Measurements from ENCODE around the gene HOXB1. TPM values are rescaled to one million over a fixed set of nuclear protein-coding genes. Genes with fewer than 3 reads are reported as not detected.

Gene HOXB1
- total RNA-seq, 2 donors from 2014 or later: not detected

DNA sequence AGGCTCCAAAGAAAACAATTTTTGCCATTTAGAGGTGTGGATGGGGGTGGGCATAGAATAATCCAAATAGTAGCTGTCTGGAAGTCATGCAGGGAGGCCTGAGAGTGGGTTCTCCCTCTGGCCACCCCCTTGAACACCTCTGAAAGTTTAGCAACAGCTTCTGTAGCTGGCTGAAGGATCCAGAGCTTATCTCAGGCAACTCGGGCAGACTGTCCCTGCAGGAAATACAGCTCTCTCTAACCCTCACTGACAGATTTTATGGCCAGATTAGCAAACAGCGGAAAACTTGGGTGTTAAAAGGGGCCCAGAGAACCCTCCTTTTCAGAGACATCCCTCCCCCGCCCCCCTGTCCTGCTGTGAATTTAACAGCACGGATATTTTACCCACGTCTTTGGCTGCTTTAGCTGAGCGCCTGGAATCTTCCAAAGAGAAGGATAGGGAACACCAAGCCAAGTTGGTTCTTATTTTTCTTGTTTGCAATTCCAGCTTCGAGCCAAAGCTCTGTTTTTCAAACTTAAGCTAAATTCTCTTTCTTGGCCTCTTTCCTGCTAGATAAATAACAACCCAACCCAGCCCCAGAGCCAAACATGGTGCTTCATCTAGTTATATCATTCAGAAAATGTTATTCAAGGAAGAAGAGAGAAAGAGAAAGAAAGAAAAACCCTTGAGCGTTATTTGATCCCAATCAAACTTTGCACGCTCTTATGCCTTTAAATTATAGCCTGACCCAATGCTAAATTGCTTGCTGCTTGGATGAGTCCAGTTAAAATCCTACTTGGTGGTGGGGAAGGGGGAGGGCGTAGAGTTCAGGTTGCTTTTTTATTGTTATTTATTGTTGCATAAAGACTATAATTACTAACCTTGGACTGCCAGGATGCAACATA, 16.4 kb upstream of the HOXB1 start:
- Mint-ChIP-seq H3K4me1 (ENCODE audit: low read depth) (peaks cover 42% of the 10 kb centered on the region), H3K27me3 (ENCODE audit: low read depth) (no peaks in the 10 kb centered on the region), H3K36me3 (ENCODE audit: insufficient read depth in 2 of 2) (peaks cover 4 to 8% of the 10 kb centered on the region in 2 donors), H3K4me3 (peak overlapping the region; percentile 90 to 96), H3K9me3 (no peaks in the 10 kb centered on the region), H3K27ac (peak overlapping the region; percentile 87)
- no peak for DNase-seq
- no peak for ATAC-seq (replicated peaks in 1 of 2)

DNA sequence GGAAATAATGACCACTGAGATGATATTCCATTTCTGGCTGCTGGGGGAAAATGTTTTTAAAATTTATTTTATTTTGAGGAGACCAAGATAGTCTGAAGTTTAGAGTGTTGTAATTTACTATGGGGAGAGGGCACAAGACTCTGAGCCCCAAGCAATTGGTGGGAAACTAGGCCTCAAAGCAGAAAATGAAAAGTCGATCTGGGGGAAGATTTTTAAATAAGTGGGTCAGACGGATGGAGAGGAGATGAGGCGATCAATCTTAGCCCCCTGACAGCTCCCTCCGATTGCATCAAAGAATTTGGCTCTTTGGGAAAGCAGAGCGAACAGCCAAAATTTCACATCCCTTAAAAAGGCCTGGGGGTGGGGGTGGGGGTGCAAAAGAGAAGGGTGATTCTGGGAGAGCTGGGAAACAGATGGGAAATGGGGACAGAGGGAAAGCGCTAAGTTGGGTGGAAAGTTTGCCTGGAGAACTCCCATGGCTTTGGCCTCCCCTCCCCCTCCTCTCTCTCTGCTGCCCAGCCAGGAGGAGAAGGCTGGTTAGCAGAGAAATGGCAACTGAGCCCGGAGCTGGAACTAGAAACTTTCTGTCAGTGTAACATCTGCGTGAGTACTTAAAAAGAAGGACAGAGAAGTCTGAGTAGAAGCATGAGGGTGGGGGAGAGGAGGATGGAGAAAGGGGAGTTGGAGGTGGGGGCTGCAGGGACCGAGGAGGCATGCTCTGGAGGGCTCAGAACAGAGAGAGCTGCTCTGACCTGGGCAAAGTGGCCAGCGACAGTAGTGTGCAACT, 15.5 kb upstream of the HOXB1 start:
- Mint-ChIP-seq H3K9me3 (no peaks in the 10 kb centered on the region), H3K4me1 (ENCODE audit: low read depth) (peaks cover 47% of the 10 kb centered on the region), H3K27ac (peak overlapping the region; percentile 47), H3K4me3 (peak overlapping the region; percentile 90 to 96), H3K36me3 (ENCODE audit: insufficient read depth in 2 of 2) (peaks cover 8 to 10% of the 10 kb centered on the region in 2 donors), H3K27me3 (ENCODE audit: low read depth) (no peaks in the 10 kb centered on the region)
- DNase-seq (no peak), ATAC-seq (replicated peaks in 1 of 2) (no peak)

DNA sequence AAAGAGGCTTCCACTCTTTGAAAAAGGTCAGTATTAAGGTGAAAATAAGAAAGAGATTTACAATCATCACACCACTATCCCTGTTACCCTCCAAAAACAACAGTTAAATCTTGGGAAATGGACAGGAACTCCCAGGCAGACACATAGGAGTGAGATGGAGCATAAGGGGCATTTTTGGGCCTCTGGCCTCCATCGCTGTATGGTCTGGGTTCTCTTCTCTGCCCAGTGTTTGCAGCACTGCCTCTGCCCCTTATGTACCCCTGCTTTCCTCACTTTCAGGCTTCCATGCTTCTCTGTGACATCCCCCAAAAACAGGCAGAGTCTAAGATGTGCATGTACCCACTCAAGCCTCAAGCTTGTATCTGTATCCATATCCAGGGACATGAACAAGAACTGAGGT, 14.7 kb upstream of the HOXB1 start:
- Mint-ChIP-seq H3K4me1 (ENCODE audit: low read depth) (peaks cover 52% of the 10 kb centered on the region), H3K27ac (peak overlapping the region; percentile 55), H3K4me3 (peak overlapping the region; percentile 90 to 96), H3K36me3 (ENCODE audit: insufficient read depth in 2 of 2) (peaks cover 8 to 10% of the 10 kb centered on the region in 2 donors), H3K9me3 (no peaks in the 10 kb centered on the region), H3K27me3 (ENCODE audit: low read depth) (no peaks in the 10 kb centered on the region)
- ATAC-seq (replicated peaks in 1 of 2) (no peak), DNase-seq (no peak)

DNA sequence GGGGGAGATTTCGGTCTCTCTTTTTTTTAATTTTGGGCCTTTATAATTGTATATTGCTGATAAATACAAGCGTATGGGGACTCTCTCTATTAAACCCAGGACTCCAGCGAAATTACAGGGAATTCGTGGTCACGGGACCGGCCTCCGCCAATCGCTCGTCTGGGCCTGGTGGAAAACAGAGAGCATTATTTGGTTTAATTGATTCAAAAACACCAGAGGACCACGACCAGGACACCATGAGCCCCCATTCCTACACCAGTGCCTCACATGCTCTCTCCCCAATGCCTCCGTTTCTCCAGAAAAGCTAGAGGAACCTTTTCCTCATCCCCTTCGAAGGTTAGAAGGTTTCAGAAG, 14.2 kb upstream of the HOXB1 start, which contains the start of gene HOXB2:
TSS of gene HOXB2 (minus strand) at position 88 of the 354 bp plus-strand sequence. CDS start 198 bp downstream, outside the sequence.
- Mint-ChIP-seq H3K9me3 (no peaks in the 10 kb centered on the region), H3K36me3 (ENCODE audit: insufficient read depth in 2 of 2) (peaks cover 8 to 10% of the 10 kb centered on the region in 2 donors), H3K4me3 (peak within 1 kb of the TSS; percentile 90 to 96), H3K27ac (peak within 1 kb of the TSS; percentile 96), H3K4me1 (ENCODE audit: low read depth) (peaks cover 57% of the 10 kb centered on the region), H3K27me3 (ENCODE audit: low read depth) (peaks cover 3% of the 10 kb centered on the region)
- ATAC-seq (replicated peaks in 1 of 2) (no peak), DNase-seq (no peak)

DNA sequence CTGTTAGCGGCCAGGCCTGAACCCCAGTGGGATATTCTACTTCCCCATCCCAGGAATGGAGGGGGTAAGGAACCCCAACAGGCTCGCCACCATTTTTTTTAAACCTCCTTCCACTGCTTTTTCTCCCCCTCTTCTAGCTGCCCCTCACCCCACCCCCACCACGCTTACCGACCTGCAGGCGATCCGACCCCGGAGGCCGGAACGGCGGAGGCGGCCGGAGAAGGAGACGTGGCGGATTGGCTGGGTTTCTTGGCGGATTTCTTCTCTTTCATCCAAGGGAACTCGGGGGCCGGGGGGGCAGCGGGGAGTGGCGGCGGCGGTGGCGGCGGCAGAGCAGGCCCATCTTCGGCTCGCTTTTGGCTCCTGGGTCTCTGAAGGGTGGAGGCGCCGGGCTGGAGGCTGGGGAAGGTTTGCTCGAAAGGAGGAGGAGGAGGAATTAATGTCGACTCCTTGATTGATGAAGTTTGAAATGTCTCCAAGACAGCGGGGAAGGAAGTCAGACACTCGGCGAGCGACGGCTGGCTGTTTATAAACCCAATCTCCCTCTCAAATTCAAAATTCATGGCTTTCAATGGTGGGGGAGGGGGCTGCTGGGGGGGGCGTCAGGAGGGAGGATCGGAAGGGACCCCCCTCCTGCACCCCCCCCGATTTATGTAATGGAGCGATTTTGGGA, 13.7 kb upstream of the HOXB1 start:
- peaks cover 8 to 10% of the 10 kb centered on the region in 2 donors for H3K36me3 Mint-ChIP-seq (ENCODE audit: insufficient read depth in 2 of 2)

DNA sequence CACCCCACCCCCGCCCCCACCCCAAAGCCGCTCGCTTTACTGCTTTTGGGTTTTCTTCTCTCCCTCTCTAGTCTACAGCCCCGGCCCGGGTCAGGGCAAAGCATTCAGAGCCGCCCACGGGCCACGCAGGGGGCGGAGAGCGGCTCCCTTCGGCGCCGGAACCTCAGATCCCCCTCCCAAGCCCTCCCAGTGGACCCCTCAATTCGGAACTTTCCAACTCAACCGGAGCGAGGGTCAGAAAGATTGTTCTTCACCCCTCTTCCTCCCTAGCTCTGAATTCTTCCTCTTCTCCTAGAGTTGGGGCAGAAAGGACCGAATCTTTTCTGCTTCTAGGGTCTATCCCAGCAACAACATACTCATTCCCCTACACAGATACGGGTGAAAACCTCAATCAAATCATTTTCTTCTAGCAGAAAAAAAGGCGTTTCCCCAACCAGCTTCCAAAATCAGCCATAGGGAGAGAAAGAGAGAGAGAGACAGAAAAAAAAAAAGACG, 13.1 kb upstream of the HOXB1 start:
- H3K36me3 Mint-ChIP-seq (ENCODE audit: insufficient read depth in 2 of 2): peaks cover 8 to 10% of the 10 kb centered on the region in 2 donors
- no peaks in the 10 kb centered on the region for H3K9me3 Mint-ChIP-seq
- ATAC-seq (replicated peaks in 1 of 2) (peak; percentile 60 to 63), DNase-seq (peak; percentile 61 to 72)
- peaks cover 7% of the 10 kb centered on the region for H3K27me3 Mint-ChIP-seq (ENCODE audit: low read depth)
- H3K4me1 Mint-ChIP-seq (ENCODE audit: low read depth): peaks cover 60% of the 10 kb centered on the region
- peak overlapping the region; percentile 96 for H3K27ac Mint-ChIP-seq
- H3K4me3 Mint-ChIP-seq: peak overlapping the region; percentile 90 to 96

More for the DNA sequence above, 13.7 kb upstream of the HOXB1 start:
- peaks cover 7% of the 10 kb centered on the region for H3K27me3 Mint-ChIP-seq (ENCODE audit: low read depth)
- DNase-seq (peak; percentile 56 to 62), ATAC-seq (replicated peaks in 1 of 2) (peak; percentile 3 to 9)
- no peaks in the 10 kb centered on the region for H3K9me3 Mint-ChIP-seq
- H3K27ac Mint-ChIP-seq: peak overlapping the region; percentile 96
- H3K4me1 Mint-ChIP-seq (ENCODE audit: low read depth): peaks cover 60% of the 10 kb centered on the region
- peak overlapping the region; percentile 90 to 96 for H3K4me3 Mint-ChIP-seq

DNA sequence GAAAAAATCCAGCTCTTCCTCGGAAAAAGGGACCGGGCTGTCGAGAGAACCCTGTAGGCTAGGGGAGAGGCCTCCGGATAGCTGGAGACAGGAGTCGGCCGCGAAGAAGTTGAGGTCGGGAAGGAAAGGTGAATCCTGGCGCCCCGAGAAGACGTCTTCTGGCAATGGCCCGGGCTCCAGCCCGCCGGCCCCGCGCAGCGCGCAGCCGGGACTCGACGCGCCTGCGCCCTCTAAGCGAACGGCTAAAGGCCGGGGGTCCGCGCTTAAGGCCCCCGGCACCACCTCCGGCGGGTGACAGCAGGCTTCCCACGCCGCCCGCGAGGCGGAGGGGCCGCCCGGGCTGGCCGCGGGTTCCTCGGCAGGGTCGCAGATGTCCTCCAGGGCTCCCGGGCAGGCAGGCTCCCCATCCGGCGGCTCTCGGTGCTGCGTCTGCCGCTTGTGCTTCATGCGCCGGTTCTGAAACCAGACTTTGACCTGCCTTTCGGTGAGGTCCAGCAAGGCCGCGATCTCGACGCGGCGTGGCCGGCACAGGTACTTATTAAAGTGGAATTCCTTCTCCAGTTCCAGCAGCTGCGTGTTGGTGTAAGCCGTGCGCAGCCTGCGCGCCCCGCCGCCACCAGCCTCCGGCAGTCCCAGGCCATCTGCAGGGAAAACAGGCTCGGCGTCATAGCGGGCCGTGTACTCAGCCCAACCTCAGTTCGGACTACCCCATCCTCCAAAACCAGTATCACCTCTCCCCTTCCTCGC, 12.5 kb upstream of the HOXB1 start:
- Mint-ChIP-seq H3K4me3 (peak overlapping the region; percentile 90 to 96), H3K27me3 (ENCODE audit: low read depth) (peaks cover 7% of the 10 kb centered on the region), H3K9me3 (no peaks in the 10 kb centered on the region), H3K36me3 (ENCODE audit: insufficient read depth in 2 of 2) (peaks cover 8 to 10% of the 10 kb centered on the region in 2 donors), H3K4me1 (ENCODE audit: low read depth) (peaks cover 56% of the 10 kb centered on the region), H3K27ac (peak overlapping the region; percentile 99)
- peak; percentile 66 to 72 for ATAC-seq (replicated peaks in 1 of 2)
- DNase-seq: peak; percentile 77 to 78

DNA sequence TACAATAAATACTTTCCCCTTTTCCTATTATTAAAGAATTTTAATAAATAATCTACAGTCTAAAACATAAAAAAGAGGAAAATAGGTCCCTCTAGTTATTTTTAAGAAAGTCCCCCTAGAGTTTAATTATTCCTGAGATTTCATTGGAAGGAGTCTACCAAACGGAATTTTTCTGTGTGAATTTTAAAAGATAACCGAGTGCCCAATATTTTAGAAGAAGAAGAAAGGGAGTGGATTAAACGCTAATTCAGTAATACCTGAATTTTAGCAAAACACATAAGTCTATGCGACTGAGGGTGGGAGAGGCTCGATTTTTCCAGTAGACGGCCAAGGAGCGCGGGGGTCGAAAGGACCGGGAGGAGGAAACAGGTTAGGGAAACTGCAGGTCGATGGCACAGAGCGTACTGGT, 11.9 kb upstream of the HOXB1 start:
- no peak for DNase-seq
- Mint-ChIP-seq H3K27me3 (ENCODE audit: low read depth) (peaks cover 7% of the 10 kb centered on the region), H3K4me1 (ENCODE audit: low read depth) (peaks cover 51% of the 10 kb centered on the region), H3K27ac (peak overlapping the region; percentile 99), H3K4me3 (peak overlapping the region; percentile 90 to 96), H3K9me3 (no peaks in the 10 kb centered on the region), H3K36me3 (ENCODE audit: insufficient read depth in 2 of 2) (peaks cover 8 to 10% of the 10 kb centered on the region in 2 donors)
- peak in 1 of 2 donors; percentile 8 for ATAC-seq (replicated peaks in 1 of 2)

DNA sequence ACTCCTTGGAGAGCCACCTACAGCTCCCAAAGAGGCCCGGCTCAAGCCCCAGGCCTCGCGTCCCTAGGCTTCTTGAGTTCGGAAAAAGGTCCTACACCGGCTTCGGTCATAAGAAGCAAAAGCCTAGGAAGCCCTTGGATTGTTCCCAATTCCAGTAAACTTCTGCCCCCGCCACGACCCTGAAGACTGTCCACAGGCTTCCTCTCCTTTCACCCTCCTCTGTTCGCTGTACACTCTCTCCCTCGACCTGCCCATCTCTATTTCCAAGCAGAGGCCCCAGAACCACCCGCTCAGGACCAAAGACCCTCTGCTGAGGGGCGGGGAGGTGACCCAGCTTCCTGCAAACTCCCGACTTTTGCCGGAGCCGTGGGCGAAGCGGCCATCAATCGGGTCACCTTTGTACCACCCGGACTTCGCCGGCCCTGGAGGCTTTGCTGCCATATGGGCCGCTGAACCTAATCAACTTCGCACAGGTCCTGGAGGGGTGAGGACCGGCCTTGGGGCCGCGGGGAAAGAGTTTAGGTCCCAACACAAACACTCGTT, 11.4 kb upstream of the HOXB1 start:
- Mint-ChIP-seq H3K27ac (peak overlapping the region; percentile 98), H3K36me3 (ENCODE audit: insufficient read depth in 2 of 2) (peaks cover 8 to 10% of the 10 kb centered on the region in 2 donors), H3K4me1 (ENCODE audit: low read depth) (peaks cover 46% of the 10 kb centered on the region), H3K27me3 (ENCODE audit: low read depth) (peaks cover 7% of the 10 kb centered on the region), H3K4me3 (peak overlapping the region; percentile 90 to 96), H3K9me3 (no peaks in the 10 kb centered on the region)
- ATAC-seq (replicated peaks in 1 of 2) (peak in 1 of 2 donors; percentile 19), DNase-seq (peak; percentile 23 to 50)

DNA sequence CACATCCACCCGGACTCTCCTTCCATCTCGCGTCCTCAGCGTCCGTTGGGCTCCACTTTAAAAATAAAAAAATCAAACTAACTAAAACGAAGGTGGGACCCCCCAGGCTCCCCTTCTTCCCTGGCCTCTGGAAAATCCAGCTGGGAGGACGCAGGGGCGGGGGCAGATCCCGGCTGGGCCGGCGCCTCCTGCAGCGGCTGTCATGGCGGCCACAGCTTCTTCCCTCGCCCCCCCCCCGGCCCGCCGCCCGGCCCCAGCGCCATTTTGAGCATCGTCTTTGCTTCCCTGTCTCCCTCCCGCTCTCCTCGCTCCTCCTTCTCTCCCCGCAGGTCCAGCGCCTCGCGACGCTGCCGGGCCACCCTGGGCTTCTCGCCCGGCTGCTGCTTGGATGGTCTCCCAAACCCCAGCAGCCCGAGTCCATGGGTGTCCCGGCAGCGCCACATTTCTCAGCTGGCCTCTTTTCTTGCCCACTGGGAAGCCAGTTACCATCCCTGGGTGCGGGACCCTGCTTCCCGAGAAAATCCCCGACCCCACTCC, 10.8 kb upstream of the HOXB1 start:
- Mint-ChIP-seq H3K27me3 (ENCODE audit: low read depth) (peaks cover 10% of the 10 kb centered on the region), H3K4me3 (peak overlapping the region; percentile 90 to 96), H3K27ac (peak overlapping the region; percentile 98), H3K36me3 (ENCODE audit: insufficient read depth in 2 of 2) (peaks cover 8 to 10% of the 10 kb centered on the region in 2 donors), H3K4me1 (ENCODE audit: low read depth) (peaks cover 46% of the 10 kb centered on the region), H3K9me3 (no peaks in the 10 kb centered on the region)
- peak; percentile 20 to 30 for ATAC-seq (replicated peaks in 1 of 2)
- peak; percentile 35 to 59 for DNase-seq

DNA sequence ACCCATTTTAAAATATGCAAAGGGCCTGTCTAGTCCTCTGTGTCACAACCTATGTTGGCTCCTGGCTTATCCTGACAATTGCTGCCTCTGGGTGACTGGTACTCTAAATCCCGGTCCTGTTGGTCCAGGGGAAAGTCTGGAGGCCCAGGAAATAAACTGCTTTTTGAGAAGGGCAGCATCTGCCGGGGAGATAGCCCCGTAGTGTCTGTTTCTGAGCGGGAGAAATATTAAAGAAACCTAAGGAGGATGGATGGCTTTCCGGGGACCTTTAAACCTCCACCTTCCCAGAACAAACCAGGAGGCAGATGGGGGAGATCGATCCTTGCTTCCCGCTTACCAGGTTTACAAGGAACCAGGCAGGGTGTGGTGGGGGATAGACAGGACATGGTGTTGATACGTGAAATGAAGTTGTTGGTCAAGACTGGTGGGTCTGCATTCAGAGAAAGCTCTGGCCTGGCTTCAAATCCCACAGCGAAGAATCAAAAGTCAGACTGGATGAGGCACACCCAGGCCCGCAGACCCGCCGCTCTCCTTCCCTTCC, 10.3 kb upstream of the HOXB1 start:
- H3K27me3 Mint-ChIP-seq (ENCODE audit: low read depth): peaks cover 12% of the 10 kb centered on the region
- H3K4me1 Mint-ChIP-seq (ENCODE audit: low read depth): peaks cover 40% of the 10 kb centered on the region
- DNase-seq (no peak), ATAC-seq (replicated peaks in 1 of 2) (peak; percentile 3)
- no peaks in the 10 kb centered on the region for H3K9me3 Mint-ChIP-seq
- H3K36me3 Mint-ChIP-seq (ENCODE audit: insufficient read depth in 2 of 2): peaks cover 8 to 10% of the 10 kb centered on the region in 2 donors
- peak overlapping the region; percentile 98 for H3K27ac Mint-ChIP-seq
- H3K4me3 Mint-ChIP-seq: peak overlapping the region; percentile 90 to 96
